NCI-H1105 treated with DMSO at 0.1 percent for 48 hours (cell line): ENCODE measurements around the gene PRR5L.
A peak's percentile ranks its signal among the peaks of the same experiment; 100 is the strongest.

ENCODE experiments used
- DNase-seq: peaks from one replicate; lab custom pipeline; 2025; lab: John Stamatoyannopoulos, UW

The PRR5L gene

GRCh38 chr11:36376888-36377758 lies 81.0 kb downstream of the PRR5L start:
- peak; percentile 33 for DNase-seq

- no peak for DNase-seq
Measured at GRCh38 chr11:36377759-36378564, 81.9 kb downstream of the PRR5L start.

GRCh38 chr11:36379653-36380052 lies 83.6 kb downstream of the PRR5L start:
- DNase-seq = no peak

- DNase-seq = no peak
Measured at GRCh38 chr11:36380296-36381014, 84.4 kb downstream of the PRR5L start.

DNA sequence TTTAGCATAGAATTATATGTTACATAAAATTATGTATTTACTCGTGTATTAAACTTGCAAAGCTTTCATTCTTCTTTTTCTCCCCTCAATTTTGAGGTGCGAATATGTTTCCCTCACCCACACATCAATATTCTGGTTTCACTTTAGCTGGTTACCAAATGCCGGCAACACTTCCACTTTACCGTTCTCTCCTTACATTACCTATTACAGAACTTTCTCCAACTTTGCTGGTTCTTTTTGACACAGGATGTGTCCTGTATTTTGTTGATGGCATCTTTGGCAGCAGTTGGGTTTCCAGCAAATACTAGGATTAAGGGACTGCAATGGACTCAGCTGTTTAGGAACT lies 84.9 kb downstream of the PRR5L start:
- DNase-seq = no peak

DNA sequence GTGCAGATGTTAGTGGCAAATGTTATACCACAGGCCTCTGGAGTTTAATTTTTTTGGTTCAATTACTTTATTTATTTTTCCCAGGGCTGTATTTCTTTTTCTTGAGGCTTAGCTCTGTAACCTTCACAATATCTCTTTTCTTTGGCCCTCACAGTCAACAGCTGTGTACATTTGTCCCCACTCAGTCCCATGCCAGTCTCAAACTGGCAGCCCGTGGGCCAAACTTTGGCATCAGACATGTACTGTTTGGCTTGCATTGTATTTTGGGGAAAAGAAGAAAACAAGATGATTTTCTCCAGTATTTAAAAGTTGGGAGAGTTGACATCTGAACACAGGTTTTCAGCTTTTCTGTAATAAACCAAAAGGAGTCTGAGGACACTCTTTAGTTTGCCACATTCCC lies 87.1 kb downstream of the PRR5L start:
- DNase-seq = no peak

GRCh38 chr11:36385121-36385970 lies 89.3 kb downstream of the PRR5L start:
- no peak for DNase-seq

DNA sequence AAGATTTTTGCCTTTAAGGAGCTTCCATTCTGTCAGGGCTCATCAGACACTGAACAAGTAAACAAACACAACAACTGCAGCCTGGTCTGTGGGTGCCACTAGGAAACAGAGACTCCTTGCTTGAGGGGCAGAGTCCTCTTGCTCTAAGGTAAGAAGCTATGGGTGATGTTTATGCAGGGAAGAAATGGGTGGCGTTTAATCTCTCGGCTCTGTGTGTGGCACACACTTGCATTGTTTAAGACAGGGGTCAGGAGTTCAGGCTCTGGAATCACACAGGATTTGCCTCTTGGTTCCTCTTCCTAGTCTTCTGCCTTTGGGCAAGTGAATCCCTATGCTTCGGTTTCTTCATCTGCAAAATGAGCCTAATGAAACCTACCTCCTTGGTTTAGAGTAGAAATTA lies 90.3 kb downstream of the PRR5L start:
- DNase-seq = no peak

DNA sequence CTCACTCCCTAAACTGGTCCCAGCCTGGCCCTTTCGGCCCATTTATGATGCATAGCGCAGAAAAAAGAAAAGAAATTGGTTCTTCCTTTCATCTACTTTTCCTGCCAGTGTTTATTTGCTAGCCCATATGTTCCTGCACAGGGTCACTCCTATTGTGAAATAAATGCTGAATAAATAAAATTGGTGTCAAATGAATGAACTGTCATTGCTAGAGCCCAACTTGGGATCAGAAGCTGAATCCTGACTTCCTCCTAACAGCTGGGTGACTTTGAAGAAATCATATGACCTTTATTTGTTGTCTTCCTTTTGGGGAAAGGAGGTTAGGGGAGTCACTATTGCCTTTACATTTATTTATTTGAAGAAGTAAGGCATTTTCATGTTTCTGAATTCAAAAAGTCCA lies 92.0 kb downstream of the PRR5L start:
- no peak for DNase-seq

- DNase-seq = no peak
Measured at GRCh38 chr11:36388951-36389350, 92.9 kb downstream of the PRR5L start.

- no peak for DNase-seq
Measured at GRCh38 chr11:36389811-36390210, 93.7 kb downstream of the PRR5L start.

GRCh38 chr11:36390963-36391471 lies 94.9 kb downstream of the PRR5L start:
- peak; percentile 3 for DNase-seq

GRCh38 chr11:36392196-36392595 lies 96.1 kb downstream of the PRR5L start:
- DNase-seq = no peak

GRCh38 chr11:36394056-36394455 lies 98.0 kb downstream of the PRR5L start:
- no peak for DNase-seq

DNA sequence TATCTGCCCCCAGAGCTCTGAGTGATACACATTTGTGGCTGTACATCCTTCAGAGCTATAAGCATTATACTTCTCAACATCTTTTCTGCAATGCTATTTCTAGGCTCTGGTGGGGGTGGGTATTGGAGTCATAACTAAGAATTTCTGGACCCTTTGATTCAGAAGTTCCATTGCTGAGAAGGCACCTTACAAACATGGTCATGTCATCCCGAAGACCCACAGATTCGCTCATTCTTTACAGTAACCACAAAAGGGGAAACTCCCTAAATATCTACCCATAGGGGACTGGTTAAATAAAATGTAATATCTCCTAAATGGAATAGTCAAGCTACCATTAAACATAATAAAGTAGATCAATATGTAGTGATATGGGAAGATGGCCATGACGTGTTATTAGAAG lies 98.8 kb downstream of the PRR5L start:
- DNase-seq = no peak

- DNase-seq = no peak
Measured at GRCh38 chr11:36395978-36396736, 100.1 kb downstream of the PRR5L start.

- DNase-seq = no peak
Measured at GRCh38 chr11:36398231-36398953, 102.3 kb downstream of the PRR5L start.

DNA sequence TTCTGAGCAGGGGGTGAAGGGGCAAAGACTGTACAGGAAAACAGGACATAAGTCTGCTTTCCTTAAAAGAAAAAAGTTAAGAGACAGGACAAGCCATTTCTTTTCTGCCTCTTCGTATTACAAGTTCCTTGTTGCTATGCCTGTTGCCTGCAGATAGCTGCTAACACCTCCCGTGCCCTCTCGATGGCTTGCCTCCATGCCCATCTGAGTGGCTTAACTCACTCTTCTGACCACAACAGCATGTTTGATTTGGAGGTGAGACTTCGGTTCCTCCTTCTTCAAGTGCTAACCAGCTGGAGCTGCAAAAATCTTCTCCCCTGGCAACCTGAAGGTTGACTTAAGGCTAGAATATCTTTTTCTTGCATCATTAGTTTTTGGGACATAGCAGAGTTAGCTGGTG lies 103.1 kb downstream of the PRR5L start:
- DNase-seq = no peak

- no peak for DNase-seq
Measured at GRCh38 chr11:36399745-36400144, 103.7 kb downstream of the PRR5L start.
